ENCODE results near the gene ASB18.

Gene ASB18

DNA sequence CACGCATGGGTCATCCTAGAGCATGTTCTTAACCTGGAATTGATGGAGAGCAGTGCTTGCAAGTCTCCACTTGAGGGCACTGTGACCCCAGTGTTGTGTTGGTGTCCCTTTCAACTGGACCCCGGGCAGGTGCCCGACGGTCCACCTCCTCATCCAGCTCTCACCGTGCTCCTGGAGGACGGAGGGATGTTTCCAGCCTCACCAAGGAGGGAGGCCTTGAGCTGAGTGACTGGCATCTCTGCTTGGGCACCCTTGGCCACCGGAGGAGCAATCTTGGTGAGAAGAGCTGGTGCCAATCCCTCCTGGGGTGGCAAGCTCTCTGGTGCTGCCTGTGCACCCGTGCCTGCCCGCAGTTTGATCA lies 45.4 kb upstream of the ASB18 start:
- Histone ChIP-seq H3K4me1 (ENCODE audit: control insufficient read depth, insufficient read depth, low read length) (no peaks in the 10 kb centered on the region), H3K9me3 (ENCODE audit: control insufficient read depth, insufficient read depth, low read depth, low read length) (no peaks in the 10 kb centered on the region), H3K36me3 (ENCODE audit: control insufficient read depth in 2 of 2, insufficient read depth in 1 of 2, low read length in 2 of 2) (no peaks in the 10 kb centered on the region), H3K27ac (ENCODE audit: extremely low read depth, low read depth, low read length) (no peak overlapping the region), H3K4me3 (ENCODE audit: low read depth, low read length) (no peak overlapping the region)
- CTCF ChIA-PET: interaction anchor here (0.6 to 3.2 kb wide), 31 partner anchors 8 to 1203 kb away, joined by 3 to 19 read pairs (median 4); no protein-coding TSS in a partner anchor
- TF ChIP-seq ZNF654 (tag by site-specific recombination; IDR thresholded peaks at IDR 0.05; ENCODE audit: low read depth) (peak; percentile 18; the same call in 1 of the 2 replicates), ZNF311 (tag by site-specific recombination; IDR thresholded peaks at IDR 0.05; ENCODE audit: borderline replicate concordance) (no peak), ZNF670 (tag by site-specific recombination; IDR thresholded peaks at IDR 0.05; ENCODE audit: low read depth) (no peak)
- TF ChIP-seq, protein P1, sequence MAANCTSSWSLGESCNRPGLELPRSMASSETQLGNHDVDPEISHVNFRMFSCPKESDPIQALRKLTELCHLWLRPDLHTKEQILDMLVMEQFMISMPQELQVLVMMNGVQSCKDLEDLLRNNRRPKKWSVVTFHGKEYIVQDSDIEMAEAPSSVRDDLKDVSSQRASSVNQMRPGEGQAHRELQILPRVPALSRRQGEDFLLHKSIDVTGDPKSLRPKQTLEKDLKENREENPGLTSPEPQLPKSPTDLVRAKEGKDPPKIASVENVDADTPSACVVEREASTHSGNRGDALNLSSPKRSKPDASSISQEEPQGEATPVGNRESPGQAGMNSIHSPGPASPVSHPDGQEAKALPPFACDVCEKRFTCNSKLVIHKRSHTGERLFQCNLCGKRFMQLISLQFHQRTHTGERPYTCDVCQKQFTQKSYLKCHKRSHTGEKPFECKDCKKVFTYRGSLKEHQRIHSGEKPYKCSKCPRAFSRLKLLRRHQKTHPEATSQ (tag by site-specific recombination; IDR thresholded peaks at IDR 0.05): no peak
- POLR2A ChIA-PET: no interaction called here

DNA sequence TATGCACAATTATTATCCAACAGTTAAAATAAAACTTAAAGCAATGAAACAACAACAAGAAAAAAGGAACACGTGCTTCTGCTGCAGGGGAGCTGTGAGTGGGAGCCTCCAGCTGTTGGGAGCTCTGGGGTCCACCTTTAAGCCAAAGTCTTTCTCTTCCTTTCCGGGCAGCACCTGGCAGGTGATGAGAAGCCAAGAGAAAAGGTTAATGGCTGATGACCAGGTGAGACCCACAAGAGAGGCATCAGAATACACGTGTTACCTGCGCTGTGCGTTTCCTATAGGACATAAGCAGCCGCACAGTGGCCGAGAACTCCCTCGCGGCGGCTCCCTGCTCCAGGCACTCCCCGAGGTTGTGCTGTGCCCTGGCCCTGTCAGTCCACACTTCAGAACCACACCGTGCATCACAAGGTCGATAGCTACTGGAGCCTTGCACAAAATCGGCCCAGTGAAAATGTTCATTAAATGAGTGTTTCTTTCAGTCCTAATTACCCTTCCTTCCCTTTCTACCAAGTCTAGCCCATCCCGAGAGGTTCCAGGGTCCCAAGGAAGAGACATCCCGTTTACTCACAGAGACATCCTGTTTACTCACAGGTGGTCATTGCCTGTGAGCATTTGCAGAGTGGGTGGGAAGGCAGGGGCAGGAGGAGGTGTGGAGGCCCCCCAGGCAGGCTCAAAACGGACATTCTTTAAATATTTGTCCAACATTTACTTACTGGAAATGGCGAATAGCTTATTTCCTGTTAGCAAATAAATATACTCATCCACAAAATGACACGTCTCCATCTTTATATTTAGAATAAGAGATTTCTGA lies 44.9 kb upstream of the ASB18 start:
- ChIA-PET CTCF (interaction anchor here (0.6 to 3.2 kb wide), 25 partner anchors 8 to 1204 kb away, joined by 3 to 19 read pairs (median 4); no protein-coding TSS in a partner anchor), POLR2A (no interaction called here)
- Histone ChIP-seq H3K4me1 (ENCODE audit: control insufficient read depth, insufficient read depth, low read length) (no peaks in the 10 kb centered on the region), H3K9me3 (ENCODE audit: control insufficient read depth, insufficient read depth, low read depth, low read length) (no peaks in the 10 kb centered on the region), H3K27ac (ENCODE audit: extremely low read depth, low read depth, low read length) (no peak overlapping the region), H3K36me3 (ENCODE audit: control insufficient read depth in 2 of 2, insufficient read depth in 1 of 2, low read length in 2 of 2) (no peaks in the 10 kb centered on the region), H3K4me3 (ENCODE audit: low read depth, low read length) (no peak overlapping the region)
- TF ChIP-seq ZFP3 (tag by site-specific recombination; IDR thresholded peaks at IDR 0.05; ENCODE audit: low read depth): no peak
- TF ChIP-seq ZNF184 (tag by site-specific recombination; IDR thresholded peaks at IDR 0.05): no peak
- no peak for TF ChIP-seq SCRT1 (tag by site-specific recombination; IDR thresholded peaks at IDR 0.05; ENCODE audit: borderline replicate concordance)
- TF ChIP-seq ZNF558 (tag by site-specific recombination; IDR thresholded peaks at IDR 0.05): no peak
- TF ChIP-seq HOXD13 (CRISPR knock-in tag; IDR thresholded peaks at IDR 0.05; ENCODE audit: borderline replicate concordance): no peak
- TF ChIP-seq, protein P2, sequence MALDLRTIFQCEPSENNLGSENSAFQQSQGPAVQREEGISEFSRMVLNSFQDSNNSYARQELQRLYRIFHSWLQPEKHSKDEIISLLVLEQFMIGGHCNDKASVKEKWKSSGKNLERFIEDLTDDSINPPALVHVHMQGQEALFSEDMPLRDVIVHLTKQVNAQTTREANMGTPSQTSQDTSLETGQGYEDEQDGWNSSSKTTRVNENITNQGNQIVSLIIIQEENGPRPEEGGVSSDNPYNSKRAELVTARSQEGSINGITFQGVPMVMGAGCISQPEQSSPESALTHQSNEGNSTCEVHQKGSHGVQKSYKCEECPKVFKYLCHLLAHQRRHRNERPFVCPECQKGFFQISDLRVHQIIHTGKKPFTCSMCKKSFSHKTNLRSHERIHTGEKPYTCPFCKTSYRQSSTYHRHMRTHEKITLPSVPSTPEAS (tag by site-specific recombination; IDR thresholded peaks at IDR 0.05): no peak
- TF ChIP-seq ZNF302 (tag by site-specific recombination; IDR thresholded peaks at IDR 0.05; ENCODE audit: low read depth): no peak
- TF ChIP-seq ZNF175 (tag by site-specific recombination; IDR thresholded peaks at IDR 0.05): no peak
- no peak for TF ChIP-seq ZNF266 (tag by site-specific recombination; IDR thresholded peaks at IDR 0.05; ENCODE audit: low read depth)
- no peak for TF ChIP-seq ZNF677 (tag by site-specific recombination; IDR thresholded peaks at IDR 0.05)
- no peak for TF ChIP-seq TCF7L2 (IDR thresholded peaks at IDR 0.05; ENCODE audit: borderline replicate concordance, low read depth, low read length)
- no peak for TF ChIP-seq ZSCAN30 (tag by site-specific recombination; IDR thresholded peaks at IDR 0.05)
- no peak for TF ChIP-seq KLF10 (tag by site-specific recombination; IDR thresholded peaks at IDR 0.05)
- TF ChIP-seq, protein P3, sequence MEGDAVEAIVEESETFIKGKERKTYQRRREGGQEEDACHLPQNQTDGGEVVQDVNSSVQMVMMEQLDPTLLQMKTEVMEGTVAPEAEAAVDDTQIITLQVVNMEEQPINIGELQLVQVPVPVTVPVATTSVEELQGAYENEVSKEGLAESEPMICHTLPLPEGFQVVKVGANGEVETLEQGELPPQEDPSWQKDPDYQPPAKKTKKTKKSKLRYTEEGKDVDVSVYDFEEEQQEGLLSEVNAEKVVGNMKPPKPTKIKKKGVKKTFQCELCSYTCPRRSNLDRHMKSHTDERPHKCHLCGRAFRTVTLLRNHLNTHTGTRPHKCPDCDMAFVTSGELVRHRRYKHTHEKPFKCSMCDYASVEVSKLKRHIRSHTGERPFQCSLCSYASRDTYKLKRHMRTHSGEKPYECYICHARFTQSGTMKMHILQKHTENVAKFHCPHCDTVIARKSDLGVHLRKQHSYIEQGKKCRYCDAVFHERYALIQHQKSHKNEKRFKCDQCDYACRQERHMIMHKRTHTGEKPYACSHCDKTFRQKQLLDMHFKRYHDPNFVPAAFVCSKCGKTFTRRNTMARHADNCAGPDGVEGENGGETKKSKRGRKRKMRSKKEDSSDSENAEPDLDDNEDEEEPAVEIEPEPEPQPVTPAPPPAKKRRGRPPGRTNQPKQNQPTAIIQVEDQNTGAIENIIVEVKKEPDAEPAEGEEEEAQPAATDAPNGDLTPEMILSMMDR (tag by site-specific recombination; IDR thresholded peaks at IDR 0.05): no peak
- TF ChIP-seq, protein P4, sequence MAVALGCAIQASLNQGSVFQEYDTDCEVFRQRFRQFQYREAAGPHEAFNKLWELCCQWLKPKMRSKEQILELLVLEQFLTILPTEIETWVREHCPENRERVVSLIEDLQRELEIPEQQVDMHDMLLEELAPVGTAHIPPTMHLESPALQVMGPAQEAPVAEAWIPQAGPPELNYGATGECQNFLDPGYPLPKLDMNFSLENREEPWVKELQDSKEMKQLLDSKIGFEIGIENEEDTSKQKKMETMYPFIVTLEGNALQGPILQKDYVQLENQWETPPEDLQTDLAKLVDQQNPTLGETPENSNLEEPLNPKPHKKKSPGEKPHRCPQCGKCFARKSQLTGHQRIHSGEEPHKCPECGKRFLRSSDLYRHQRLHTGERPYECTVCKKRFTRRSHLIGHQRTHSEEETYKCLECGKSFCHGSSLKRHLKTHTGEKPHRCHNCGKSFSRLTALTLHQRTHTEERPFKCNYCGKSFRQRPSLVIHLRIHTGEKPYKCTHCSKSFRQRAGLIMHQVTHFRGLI (tag by site-specific recombination; IDR thresholded peaks at IDR 0.05): no peak
